Astrocyte (in vitro differentiated cells and primary cell): ENCODE results near the gene F10.

Experiments
- CTCF ChIP-seq: IDR thresholded peaks from 2 replicates; pipeline ENCODE4 v1.5.1; 2011; ENCODE audit warnings: low read depth, mild to moderate bottlenecking, inconsistent platforms, low read length, moderate library complexity; ENCODE audit not compliant: insufficient read depth
- EZH2 ChIP-seq: IDR thresholded peaks from 2 replicates; pipeline ENCODE4 v1.6.1; 2012; ENCODE audit warnings: mild to moderate bottlenecking, low read length, inconsistent platforms; ENCODE audit not compliant: insufficient read depth

- no peak for TF ChIP-seq CTCF
- TF ChIP-seq EZH2 = no peak
Measured at GRCh38 chr13:113138792-113139551, 16.4 kb downstream of the F10 start.
